Measurements from ENCODE around the gene RNPEP. TPM values are rescaled to one million over a fixed set of nuclear protein-coding genes. Genes with fewer than 3 reads are reported as not detected.

The RNPEP gene
- total and polyA plus RNA-seq, 2 of the 8 experiments (the other 6 are each of a cell fraction or from before 2014, with no cell fraction given) = 34.1 to 51.1 TPM

- TF ChIP-seq, protein P1, sequence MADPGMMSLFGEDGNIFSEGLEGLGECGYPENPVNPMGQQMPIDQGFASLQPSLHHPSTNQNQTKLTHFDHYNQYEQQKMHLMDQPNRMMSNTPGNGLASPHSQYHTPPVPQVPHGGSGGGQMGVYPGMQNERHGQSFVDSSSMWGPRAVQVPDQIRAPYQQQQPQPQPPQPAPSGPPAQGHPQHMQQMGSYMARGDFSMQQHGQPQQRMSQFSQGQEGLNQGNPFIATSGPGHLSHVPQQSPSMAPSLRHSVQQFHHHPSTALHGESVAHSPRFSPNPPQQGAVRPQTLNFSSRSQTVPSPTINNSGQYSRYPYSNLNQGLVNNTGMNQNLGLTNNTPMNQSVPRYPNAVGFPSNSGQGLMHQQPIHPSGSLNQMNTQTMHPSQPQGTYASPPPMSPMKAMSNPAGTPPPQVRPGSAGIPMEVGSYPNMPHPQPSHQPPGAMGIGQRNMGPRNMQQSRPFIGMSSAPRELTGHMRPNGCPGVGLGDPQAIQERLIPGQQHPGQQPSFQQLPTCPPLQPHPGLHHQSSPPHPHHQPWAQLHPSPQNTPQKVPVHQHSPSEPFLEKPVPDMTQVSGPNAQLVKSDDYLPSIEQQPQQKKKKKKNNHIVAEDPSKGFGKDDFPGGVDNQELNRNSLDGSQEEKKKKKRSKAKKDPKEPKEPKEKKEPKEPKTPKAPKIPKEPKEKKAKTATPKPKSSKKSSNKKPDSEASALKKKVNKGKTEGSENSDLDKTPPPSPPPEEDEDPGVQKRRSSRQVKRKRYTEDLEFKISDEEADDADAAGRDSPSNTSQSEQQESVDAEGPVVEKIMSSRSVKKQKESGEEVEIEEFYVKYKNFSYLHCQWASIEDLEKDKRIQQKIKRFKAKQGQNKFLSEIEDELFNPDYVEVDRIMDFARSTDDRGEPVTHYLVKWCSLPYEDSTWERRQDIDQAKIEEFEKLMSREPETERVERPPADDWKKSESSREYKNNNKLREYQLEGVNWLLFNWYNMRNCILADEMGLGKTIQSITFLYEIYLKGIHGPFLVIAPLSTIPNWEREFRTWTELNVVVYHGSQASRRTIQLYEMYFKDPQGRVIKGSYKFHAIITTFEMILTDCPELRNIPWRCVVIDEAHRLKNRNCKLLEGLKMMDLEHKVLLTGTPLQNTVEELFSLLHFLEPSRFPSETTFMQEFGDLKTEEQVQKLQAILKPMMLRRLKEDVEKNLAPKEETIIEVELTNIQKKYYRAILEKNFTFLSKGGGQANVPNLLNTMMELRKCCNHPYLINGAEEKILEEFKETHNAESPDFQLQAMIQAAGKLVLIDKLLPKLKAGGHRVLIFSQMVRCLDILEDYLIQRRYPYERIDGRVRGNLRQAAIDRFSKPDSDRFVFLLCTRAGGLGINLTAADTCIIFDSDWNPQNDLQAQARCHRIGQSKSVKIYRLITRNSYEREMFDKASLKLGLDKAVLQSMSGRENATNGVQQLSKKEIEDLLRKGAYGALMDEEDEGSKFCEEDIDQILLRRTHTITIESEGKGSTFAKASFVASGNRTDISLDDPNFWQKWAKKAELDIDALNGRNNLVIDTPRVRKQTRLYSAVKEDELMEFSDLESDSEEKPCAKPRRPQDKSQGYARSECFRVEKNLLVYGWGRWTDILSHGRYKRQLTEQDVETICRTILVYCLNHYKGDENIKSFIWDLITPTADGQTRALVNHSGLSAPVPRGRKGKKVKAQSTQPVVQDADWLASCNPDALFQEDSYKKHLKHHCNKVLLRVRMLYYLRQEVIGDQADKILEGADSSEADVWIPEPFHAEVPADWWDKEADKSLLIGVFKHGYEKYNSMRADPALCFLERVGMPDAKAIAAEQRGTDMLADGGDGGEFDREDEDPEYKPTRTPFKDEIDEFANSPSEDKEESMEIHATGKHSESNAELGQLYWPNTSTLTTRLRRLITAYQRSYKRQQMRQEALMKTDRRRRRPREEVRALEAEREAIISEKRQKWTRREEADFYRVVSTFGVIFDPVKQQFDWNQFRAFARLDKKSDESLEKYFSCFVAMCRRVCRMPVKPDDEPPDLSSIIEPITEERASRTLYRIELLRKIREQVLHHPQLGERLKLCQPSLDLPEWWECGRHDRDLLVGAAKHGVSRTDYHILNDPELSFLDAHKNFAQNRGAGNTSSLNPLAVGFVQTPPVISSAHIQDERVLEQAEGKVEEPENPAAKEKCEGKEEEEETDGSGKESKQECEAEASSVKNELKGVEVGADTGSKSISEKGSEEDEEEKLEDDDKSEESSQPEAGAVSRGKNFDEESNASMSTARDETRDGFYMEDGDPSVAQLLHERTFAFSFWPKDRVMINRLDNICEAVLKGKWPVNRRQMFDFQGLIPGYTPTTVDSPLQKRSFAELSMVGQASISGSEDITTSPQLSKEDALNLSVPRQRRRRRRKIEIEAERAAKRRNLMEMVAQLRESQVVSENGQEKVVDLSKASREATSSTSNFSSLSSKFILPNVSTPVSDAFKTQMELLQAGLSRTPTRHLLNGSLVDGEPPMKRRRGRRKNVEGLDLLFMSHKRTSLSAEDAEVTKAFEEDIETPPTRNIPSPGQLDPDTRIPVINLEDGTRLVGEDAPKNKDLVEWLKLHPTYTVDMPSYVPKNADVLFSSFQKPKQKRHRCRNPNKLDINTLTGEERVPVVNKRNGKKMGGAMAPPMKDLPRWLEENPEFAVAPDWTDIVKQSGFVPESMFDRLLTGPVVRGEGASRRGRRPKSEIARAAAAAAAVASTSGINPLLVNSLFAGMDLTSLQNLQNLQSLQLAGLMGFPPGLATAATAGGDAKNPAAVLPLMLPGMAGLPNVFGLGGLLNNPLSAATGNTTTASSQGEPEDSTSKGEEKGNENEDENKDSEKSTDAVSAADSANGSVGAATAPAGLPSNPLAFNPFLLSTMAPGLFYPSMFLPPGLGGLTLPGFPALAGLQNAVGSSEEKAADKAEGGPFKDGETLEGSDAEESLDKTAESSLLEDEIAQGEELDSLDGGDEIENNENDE (IDR thresholded peaks at IDR 0.05; ENCODE audit: insufficient replicate concordance, low read length) = no peak
- TF ChIP-seq RBBP5 (IDR thresholded peaks at IDR 0.05; ENCODE audit: borderline replicate concordance, low read depth, low read length) (no peak), SUZ12 (IDR thresholded peaks at IDR 0.05; ENCODE audit: low read length) (no peak), JUN (IDR thresholded peaks at IDR 0.05; ENCODE audit: low read depth, low read length) (no peak), ATF3 (IDR thresholded peaks at IDR 0.05; ENCODE audit: insufficient read depth, low read depth, low read length) (no peak), SP1 (IDR thresholded peaks at IDR 0.05; ENCODE audit: low read depth, low read length) (no peak), EZH2 (IDR thresholded peaks at IDR 0.05; ENCODE audit: low read depth, low read length, severe bottlenecking) (no peak), SIN3A (conservative IDR thresholded peaks at IDR 0.05 in 1 of 2, IDR thresholded peaks at IDR 0.05 in 1 of 2; ENCODE audit: low read depth in 1 of 2, low read length in 2 of 2) (no peak), GTF2F1 (IDR thresholded peaks at IDR 0.05; ENCODE audit: borderline replicate concordance, low read depth, low read length) (no peak)
- TF ChIP-seq, protein P2, sequence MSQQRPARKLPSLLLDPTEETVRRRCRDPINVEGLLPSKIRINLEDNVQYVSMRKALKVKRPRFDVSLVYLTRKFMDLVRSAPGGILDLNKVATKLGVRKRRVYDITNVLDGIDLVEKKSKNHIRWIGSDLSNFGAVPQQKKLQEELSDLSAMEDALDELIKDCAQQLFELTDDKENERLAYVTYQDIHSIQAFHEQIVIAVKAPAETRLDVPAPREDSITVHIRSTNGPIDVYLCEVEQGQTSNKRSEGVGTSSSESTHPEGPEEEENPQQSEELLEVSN (IDR thresholded peaks at IDR 0.05) = no peak
Observed at GRCh38 chr1:201944639-201945038, 37.8 kb upstream of the RNPEP start (continued).
